ENCODE results near the gene PCDH15. TPM values are rescaled to one million over a fixed set of nuclear protein-coding genes. Genes with fewer than 3 reads are reported as not detected.

PCDH15 gene
- total RNA-seq, 1 experiment from 2014 or later = 0.59 TPM

DNA sequence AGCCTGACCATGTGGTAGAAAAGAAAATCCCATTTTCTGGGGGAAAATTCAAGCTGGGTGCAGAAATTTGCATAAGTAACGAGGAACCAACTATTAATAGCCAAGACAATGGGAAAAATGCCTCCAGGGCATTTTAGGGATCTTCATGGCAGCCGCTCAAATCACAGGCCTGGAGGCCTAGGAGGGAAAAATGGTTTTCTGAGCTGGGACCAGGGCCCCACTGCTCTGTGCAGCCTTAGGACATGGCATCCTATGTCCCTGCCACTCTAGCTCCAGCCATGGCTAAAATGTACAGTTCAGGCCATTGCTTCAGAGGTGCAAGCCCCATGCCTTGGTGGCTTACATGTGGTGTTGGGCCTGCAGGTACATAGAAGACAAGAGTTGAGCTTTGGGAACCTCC is 459.0 kb downstream of the PCDH15 start:
- H3K4me1 Mint-ChIP-seq = peaks cover 17% of the 10 kb centered on the region
- peaks cover 58% of the 10 kb centered on the region for H3K9me3 Mint-ChIP-seq
- DNase-seq (ENCODE audit: low spot score) (no peak), ATAC-seq (no peak)
- no peak overlapping the region for H3K4me3 Mint-ChIP-seq
- ChIA-PET POLR2A (no interaction called here), CTCF (no interaction called here)
- TF ChIP-seq ZNF423 (CRISPR knock-in tag; IDR thresholded peaks at IDR 0.05) (no peak), SMAD4 (CRISPR knock-in tag; IDR thresholded peaks at IDR 0.05) (no peak), HMGA2 (CRISPR knock-in tag; IDR thresholded peaks at IDR 0.05) (no peak), OVOL2 (CRISPR knock-in tag; IDR thresholded peaks at IDR 0.05; ENCODE audit: borderline replicate concordance) (no peak), NFATC4 (CRISPR knock-in tag; IDR thresholded peaks at IDR 0.05) (no peak), NFYB (CRISPR knock-in tag; conservative IDR thresholded peaks at IDR 0.05; ENCODE audit: low read depth) (no peak), STAT6 (CRISPR knock-in tag; conservative IDR thresholded peaks at IDR 0.05; ENCODE audit: low read depth) (no peak), AFF4 (CRISPR knock-in tag; IDR thresholded peaks at IDR 0.05; ENCODE audit: borderline replicate concordance) (no peak), JUN (CRISPR knock-in tag; IDR thresholded peaks at IDR 0.05) (no peak)
- TF ChIP-seq, protein P1, sequence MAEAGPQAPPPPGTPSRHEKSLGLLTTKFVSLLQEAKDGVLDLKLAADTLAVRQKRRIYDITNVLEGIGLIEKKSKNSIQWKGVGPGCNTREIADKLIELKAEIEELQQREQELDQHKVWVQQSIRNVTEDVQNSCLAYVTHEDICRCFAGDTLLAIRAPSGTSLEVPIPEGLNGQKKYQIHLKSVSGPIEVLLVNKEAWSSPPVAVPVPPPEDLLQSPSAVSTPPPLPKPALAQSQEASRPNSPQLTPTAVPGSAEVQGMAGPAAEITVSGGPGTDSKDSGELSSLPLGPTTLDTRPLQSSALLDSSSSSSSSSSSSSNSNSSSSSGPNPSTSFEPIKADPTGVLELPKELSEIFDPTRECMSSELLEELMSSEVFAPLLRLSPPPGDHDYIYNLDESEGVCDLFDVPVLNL (CRISPR knock-in tag; IDR thresholded peaks at IDR 0.05; ENCODE audit: borderline replicate concordance, low read depth) = no peak
- TF ChIP-seq, protein P2, sequence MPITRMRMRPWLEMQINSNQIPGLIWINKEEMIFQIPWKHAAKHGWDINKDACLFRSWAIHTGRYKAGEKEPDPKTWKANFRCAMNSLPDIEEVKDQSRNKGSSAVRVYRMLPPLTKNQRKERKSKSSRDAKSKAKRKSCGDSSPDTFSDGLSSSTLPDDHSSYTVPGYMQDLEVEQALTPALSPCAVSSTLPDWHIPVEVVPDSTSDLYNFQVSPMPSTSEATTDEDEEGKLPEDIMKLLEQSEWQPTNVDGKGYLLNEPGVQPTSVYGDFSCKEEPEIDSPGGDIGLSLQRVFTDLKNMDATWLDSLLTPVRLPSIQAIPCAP (CRISPR knock-in tag; IDR thresholded peaks at IDR 0.05) = no peak
- peaks cover 6% of the 10 kb centered on the region; the same call in 1 of the 2 replicates for H3K27me3 Mint-ChIP-seq (ENCODE audit: low read depth)
- peaks cover 57% of the 10 kb centered on the region for H3K36me3 Mint-ChIP-seq
- no peak overlapping the region for H3K27ac Mint-ChIP-seq

DNA sequence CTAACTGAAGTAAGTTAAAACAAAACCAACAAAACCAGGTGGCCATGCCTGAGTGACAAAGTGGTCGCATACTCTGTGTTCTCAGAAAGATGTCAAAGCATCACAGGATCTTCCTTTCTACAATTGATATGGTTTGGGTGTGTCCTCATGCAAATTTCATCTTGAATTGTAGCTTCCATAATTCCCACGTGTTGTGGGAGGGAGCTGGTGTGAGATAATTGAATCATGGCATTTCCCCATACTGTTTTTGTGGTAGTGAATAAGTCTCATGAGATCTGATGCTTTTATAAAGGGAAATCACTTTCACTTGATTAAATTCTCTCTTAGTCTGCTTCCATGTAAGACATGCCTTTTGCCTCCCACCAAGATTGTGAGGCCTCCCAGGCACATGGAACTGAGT is 465.7 kb downstream of the PCDH15 start:
- Mint-ChIP-seq H3K9me3 (peaks cover 46% of the 10 kb centered on the region), H3K27me3 (ENCODE audit: low read depth) (no peaks in the 10 kb centered on the region), H3K36me3 (peaks cover 37% of the 10 kb centered on the region), H3K27ac (no peak overlapping the region), H3K4me1 (peaks cover 17% of the 10 kb centered on the region), H3K4me3 (no peak overlapping the region)
- no peak for DNase-seq (ENCODE audit: low spot score)
- ChIA-PET CTCF (no interaction called here), POLR2A (no interaction called here)
- TF ChIP-seq FOXK1 (CRISPR knock-in tag; IDR thresholded peaks at IDR 0.05) (no peak), NR1H2 (CRISPR knock-in tag; IDR thresholded peaks at IDR 0.05) (no peak), ZNF263 (CRISPR knock-in tag; IDR thresholded peaks at IDR 0.05; ENCODE audit: low read depth) (no peak), ZNF423 (CRISPR knock-in tag; IDR thresholded peaks at IDR 0.05) (no peak), RORB (CRISPR knock-in tag; IDR thresholded peaks at IDR 0.05) (no peak)
- TF ChIP-seq, protein P3, sequence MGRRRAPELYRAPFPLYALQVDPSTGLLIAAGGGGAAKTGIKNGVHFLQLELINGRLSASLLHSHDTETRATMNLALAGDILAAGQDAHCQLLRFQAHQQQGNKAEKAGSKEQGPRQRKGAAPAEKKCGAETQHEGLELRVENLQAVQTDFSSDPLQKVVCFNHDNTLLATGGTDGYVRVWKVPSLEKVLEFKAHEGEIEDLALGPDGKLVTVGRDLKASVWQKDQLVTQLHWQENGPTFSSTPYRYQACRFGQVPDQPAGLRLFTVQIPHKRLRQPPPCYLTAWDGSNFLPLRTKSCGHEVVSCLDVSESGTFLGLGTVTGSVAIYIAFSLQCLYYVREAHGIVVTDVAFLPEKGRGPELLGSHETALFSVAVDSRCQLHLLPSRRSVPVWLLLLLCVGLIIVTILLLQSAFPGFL (CRISPR knock-in tag; IDR thresholded peaks at IDR 0.05; ENCODE audit: borderline replicate concordance) = no peak
- no peak for ATAC-seq

Data from WTC11 (cell line).